Measurements from ENCODE around the gene TBC1D5.

DNA sequence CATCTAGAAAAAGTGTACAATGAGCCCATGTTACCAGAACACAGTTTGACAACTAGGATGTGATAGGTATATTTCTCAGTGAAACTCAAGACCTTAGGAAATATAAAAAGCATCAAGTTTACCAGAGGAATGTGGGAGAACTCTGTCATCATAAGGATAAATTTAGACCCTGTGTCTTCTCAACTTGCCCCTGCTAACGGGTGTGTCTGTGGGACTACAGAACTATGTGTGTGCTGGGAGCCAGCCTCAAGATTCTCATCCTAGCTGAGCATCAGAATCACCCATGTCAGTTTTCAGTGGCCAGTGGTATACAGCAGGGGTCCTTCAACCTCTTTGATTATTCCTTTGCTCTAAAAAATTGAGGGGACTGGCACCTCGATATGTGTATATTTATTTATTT, 464.4 kb downstream of the TBC1D5 start:
- TF ChIP-seq EZH2phosphoT487 (IDR thresholded peaks at IDR 0.05; ENCODE audit: insufficient read depth, low read depth) (no peak), EZH2 (IDR thresholded peaks at IDR 0.05; ENCODE audit: insufficient read depth, poor library complexity, severe bottlenecking) (no peak)

All from GM23248 (cell line).